H9 (cell line): ENCODE results near the gene TMEM132D. TPM values are rescaled to one million over a fixed set of nuclear protein-coding genes. Genes with fewer than 3 reads are reported as not detected.
A peak's percentile ranks its signal among the peaks of the same experiment; 100 is the strongest.

Experiments used
- DNase-seq: peaks from one replicate; pipeline ENCODE4 v3.0.0-alpha.2; 2017
- H2AFZ ChIP-seq: one replicate; pipeline ENCODE4 v1.6.1; 2013; ENCODE audit warnings: mild to moderate bottlenecking, low read length, control low read depth, moderate library complexity
- H2AK5ac ChIP-seq: 2 replicates; pipeline ENCODE4 v1.6.1; 2013; ENCODE audit warnings: low read length, control low read depth, mixed read lengths; ENCODE audit not compliant: insufficient read length
- H2BK120ac ChIP-seq: one replicate; pipeline ENCODE4 v1.6.1; 2013; ENCODE audit warnings: low read depth, mild to moderate bottlenecking, low read length, control low read depth, inconsistent platforms; ENCODE audit not compliant: poor library complexity, severe bottlenecking
- H2BK12ac ChIP-seq: 2 replicates; pipeline ENCODE4 v1.6.1; 2013; ENCODE audit warnings: low read length, control low read depth, mixed read lengths, low read depth; ENCODE audit not compliant: insufficient read length
- H2BK15ac ChIP-seq: 2 replicates; pipeline ENCODE4 v1.6.1; 2013; ENCODE audit warnings: low read depth, low read length, control low read depth
- H2BK20ac ChIP-seq: one replicate; pipeline ENCODE4 v1.6.1; 2013; ENCODE audit warnings: low read depth, mild to moderate bottlenecking, low read length, control low read depth, inconsistent platforms; ENCODE audit not compliant: poor library complexity, severe bottlenecking
- H2BK5ac ChIP-seq: 2 replicates; pipeline ENCODE4 v1.6.1; 2013; ENCODE audit warnings: low read length, control low read depth, mixed read lengths; ENCODE audit not compliant: insufficient read length
- H3K14ac ChIP-seq: 2 replicates; pipeline ENCODE4 v1.6.1; 2013; ENCODE audit warnings: low read length, control low read depth; ENCODE audit not compliant: insufficient read depth
- H3K18ac ChIP-seq: 2 replicates; pipeline ENCODE4 v1.6.1; 2013; ENCODE audit warnings: low read depth, mild to moderate bottlenecking, mixed read lengths, low read length, control low read depth; ENCODE audit not compliant: insufficient read length
- H3K23ac ChIP-seq: 2 replicates; pipeline ENCODE4 v1.6.1; 2013; ENCODE audit warnings: low read length, control low read depth, mixed read lengths, low read depth; ENCODE audit not compliant: insufficient read length
- H3K23me2 ChIP-seq: 2 replicates; pipeline ENCODE4 v1.6.1; 2013; ENCODE audit warnings: low read depth, mild to moderate bottlenecking, mixed read lengths, low read length, control low read depth; ENCODE audit not compliant: insufficient read length, poor library complexity, severe bottlenecking
- H3K27ac ChIP-seq: 2 replicates; pipeline ENCODE4 v1.5.1; 2013; ENCODE audit warnings: low read length, control low read depth, mixed read lengths, low read depth; ENCODE audit not compliant: insufficient read length
- H3K27me3 ChIP-seq: 2 replicates; pipeline ENCODE4 v1.6.1; 2013; ENCODE audit warnings: low read length, control low read depth, inconsistent platforms; ENCODE audit not compliant: insufficient read depth
- H3K4ac ChIP-seq: 2 replicates; pipeline ENCODE4 v1.6.1; 2013; ENCODE audit warnings: low read depth, mild to moderate bottlenecking, control low read depth, inconsistent platforms, low read length, moderate library complexity
- H3K4me1 ChIP-seq: 2 replicates; pipeline ENCODE4 v1.6.1; 2013; ENCODE audit warnings: low read length, control low read depth, inconsistent platforms; ENCODE audit not compliant: insufficient read depth
- H3K4me2 ChIP-seq: 2 replicates; pipeline ENCODE4 v1.6.1; 2013; ENCODE audit warnings: low read length, control low read depth, mixed read lengths; ENCODE audit not compliant: insufficient read length, insufficient read depth
- H3K56ac ChIP-seq: 2 replicates; pipeline ENCODE4 v1.6.1; 2013; ENCODE audit warnings: low read depth, mild to moderate bottlenecking, mixed read lengths, low read length, control low read depth; ENCODE audit not compliant: insufficient read length
- H3K79me1 ChIP-seq: 2 replicates; pipeline ENCODE4 v1.6.1; 2013; ENCODE audit warnings: low read depth, mild to moderate bottlenecking, moderate library complexity, low read length, control low read depth, inconsistent platforms; ENCODE audit not compliant: insufficient read depth, poor library complexity, severe bottlenecking
- H3K79me2 ChIP-seq: 2 replicates; pipeline ENCODE4 v1.6.1; 2013; ENCODE audit warnings: low read length, control low read depth, inconsistent platforms; ENCODE audit not compliant: insufficient read depth
- H3K9ac ChIP-seq: 2 replicates; pipeline ENCODE4 v1.6.1; 2013; ENCODE audit warnings: low read length, control low read depth, mixed read lengths; ENCODE audit not compliant: insufficient read length; ENCODE audit errors: extremely low read depth
- H3K9me3 ChIP-seq: one replicate; pipeline ENCODE4 v1.6.1; 2013; ENCODE audit warnings: low read depth, low read length, inconsistent platforms; ENCODE audit not compliant: control insufficient read depth
- H3T11ph ChIP-seq: one replicate; pipeline ENCODE4 v1.6.1; 2013; ENCODE audit warnings: mild to moderate bottlenecking, low read length, control low read depth, inconsistent platforms
- H4K20me1 ChIP-seq: one replicate; pipeline ENCODE4 v1.6.1; 2013; ENCODE audit not compliant: control insufficient read depth, insufficient read length, insufficient read depth
- H4K5ac ChIP-seq: 2 replicates; pipeline ENCODE4 v1.6.1; 2013; ENCODE audit warnings: low read depth, mild to moderate bottlenecking, mixed read lengths, low read length, control low read depth; ENCODE audit not compliant: insufficient read length
- H4K8ac ChIP-seq: replicated peaks from 2 replicates; pipeline ENCODE4 v1.6.1; 2013; ENCODE audit warnings: low read length, control low read depth, mixed read lengths, low read depth; ENCODE audit not compliant: insufficient read length
- H4K91ac ChIP-seq: 2 replicates; pipeline ENCODE4 v1.6.1; 2013; ENCODE audit warnings: low read depth, mild to moderate bottlenecking, moderate library complexity, mixed read lengths, low read length, control low read depth; ENCODE audit not compliant: insufficient read length
- H3K27ac Mint-ChIP-seq, 3 experiments: 2 replicates in 2 of 3; 3 replicates in 1 of 3; pipeline ENCODE4 v1.8.0; 2020 to 2021; ENCODE audit warnings: mixed read lengths in 3 of 3, mild to moderate bottlenecking in 1 of 3, moderate library complexity in 1 of 3
- H3K27me3 Mint-ChIP-seq: 2 replicates; pipeline ENCODE4 v1.8.0; 2021; ENCODE audit warnings: low read depth, mild to moderate bottlenecking, moderate library complexity, mixed read lengths
- H3K36me3 Mint-ChIP-seq, 3 experiments: 2 replicates in 2 of 3; 3 replicates in 1 of 3; pipeline ENCODE4 v1.8.0; 2020 to 2021; ENCODE audit warnings: low read depth in 3 of 3, mixed read lengths in 3 of 3; ENCODE audit not compliant: insufficient read depth in 1 of 3
- H3K4me1 Mint-ChIP-seq, 2 experiments: 2 replicates each; pipeline ENCODE4 v1.8.0; 2020; ENCODE audit warnings: mixed read lengths in 2 of 2
- H3K4me3 Mint-ChIP-seq, 2 experiments: 2 replicates in 1 of 2; 3 replicates in 1 of 2; pipeline ENCODE4 v1.8.0; 2020 to 2021; ENCODE audit warnings: mild to moderate bottlenecking in 2 of 2, mixed read lengths in 2 of 2, moderate library complexity in 1 of 2
- H3K9me3 Mint-ChIP-seq, 2 experiments: 2 replicates in 1 of 2; 3 replicates in 1 of 2; pipeline ENCODE4 v1.8.0; 2020; ENCODE audit warnings: mild to moderate bottlenecking in 2 of 2, mixed read lengths in 2 of 2, moderate library complexity in 1 of 2
- CTCF ChIP-seq: fragments of 200-600 bp; sonication (generic); conservative IDR thresholded peaks from 3 replicates; pipeline ENCODE4 v1.8.0; 2021; ENCODE audit warnings: antibody characterized with exemption, mild to moderate bottlenecking
- WGBS: extraction: QIAGEN DNeasy Blood & Tissue Kit; methylation state at CpG from one replicate; pipeline ENCODE4 v1.1.7; 2013; ENCODE audit warnings: missing lambda C conversion rate, low lambda C conversion rate, mixed read lengths; ENCODE audit not compliant: insufficient read length; ENCODE audit errors: extremely low coverage; 5-methylcytosine and 5-hydroxymethylcytosine counted together
- total RNA-seq: library from RNA; stranded (reverse); gene quantifications from 2 replicates; pipeline ENCODE4 v1.2.1, GENCODE V29; 2021

Gene TMEM132D
- total RNA-seq, 1 experiment from 2014 or later = 6.1 TPM

- H4K91ac ChIP-seq = no peak overlapping the region
- H4K8ac ChIP-seq = no peak overlapping the region
- no peak overlapping the region for H2BK20ac ChIP-seq
- no peak overlapping the region for H3K18ac ChIP-seq
- H3K9ac ChIP-seq = no peak overlapping the region
- TF ChIP-seq CTCF = no peak
- no peaks in the 10 kb centered on the region for H3K23me2 ChIP-seq
- H4K20me1 ChIP-seq = no peaks in the 10 kb centered on the region
- no peaks in the 10 kb centered on the region for H3K9me3 ChIP-seq
- no peaks in the 10 kb centered on the region for H3K27me3 ChIP-seq
- no peaks in the 10 kb centered on the region for H3K79me2 ChIP-seq
- no peak overlapping the region for H2BK5ac ChIP-seq
- H2AFZ ChIP-seq = no peak overlapping the region
- H3K56ac ChIP-seq = no peak overlapping the region
- no peak overlapping the region for H4K5ac ChIP-seq
- no peak overlapping the region for H3K4ac ChIP-seq
- no peaks in the 10 kb centered on the region for H3K9me3 Mint-ChIP-seq
- no peaks in the 10 kb centered on the region for H3K79me1 ChIP-seq
- no peak overlapping the region for H2BK12ac ChIP-seq
- no peak overlapping the region for H3K23ac ChIP-seq
- WGBS = no CpG with 5 or more reads among the region's 12 CpGs
- DNase-seq = no peak
- no peak overlapping the region for H3K4me2 ChIP-seq
- H3K14ac ChIP-seq = no peak overlapping the region
- H3K4me1 Mint-ChIP-seq = peaks cover 36 to 58% of the 10 kb centered on the region in 2 experiments
- no peak overlapping the region for H2BK120ac ChIP-seq
- no peak overlapping the region for H3K4me3 Mint-ChIP-seq
- H3K27ac ChIP-seq = no peak overlapping the region
- peaks cover 0 to 6% (median 0%) of the 10 kb centered on the region in 3 experiments; a peak in 4 of 7 replicates for H3K36me3 Mint-ChIP-seq
- no peaks in the 10 kb centered on the region for H3K27me3 Mint-ChIP-seq
- no peak overlapping the region for H3T11ph ChIP-seq
- H3K27ac Mint-ChIP-seq = 0 out of 7 replicates have a peak overlapping the region, but pooled peaks of 1 of the 3 experiments have one; percentile 50
- H2AK5ac ChIP-seq = no peak overlapping the region
- no peak overlapping the region for H2BK15ac ChIP-seq
- H3K4me1 ChIP-seq = peaks cover 9% of the 10 kb centered on the region
Observed at GRCh38 chr12:129779989-129780388, 123.8 kb downstream of the TMEM132D start.
